ENCODE data around the gene RIMS4.
"Not testable (repeated sequence)": the region's sequence is repeated elsewhere in the genome, so short reads cannot be mapped to it uniquely, and the experiment has no call there.

RIMS4 gene

DNA sequence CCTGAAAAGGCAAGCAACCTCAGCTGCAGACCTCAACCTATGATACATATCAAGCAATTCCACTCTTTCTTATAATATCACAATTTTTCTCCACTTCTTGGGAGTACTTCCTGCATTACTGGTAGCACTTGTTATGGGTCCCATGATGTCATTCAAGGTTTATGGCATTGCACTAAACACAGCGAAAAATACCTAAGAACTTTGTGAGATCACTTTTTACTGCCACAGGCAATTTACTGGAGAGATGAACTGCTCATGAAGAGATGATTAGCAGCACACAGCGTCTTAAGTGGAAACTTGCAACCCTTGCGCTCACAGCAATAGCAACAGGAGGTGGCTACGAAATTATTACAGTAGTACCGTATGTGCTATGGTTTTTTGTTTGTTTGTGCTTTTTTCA, 19.3 kb upstream of the RIMS4 start:
- DNase-seq: no peak

DNA sequence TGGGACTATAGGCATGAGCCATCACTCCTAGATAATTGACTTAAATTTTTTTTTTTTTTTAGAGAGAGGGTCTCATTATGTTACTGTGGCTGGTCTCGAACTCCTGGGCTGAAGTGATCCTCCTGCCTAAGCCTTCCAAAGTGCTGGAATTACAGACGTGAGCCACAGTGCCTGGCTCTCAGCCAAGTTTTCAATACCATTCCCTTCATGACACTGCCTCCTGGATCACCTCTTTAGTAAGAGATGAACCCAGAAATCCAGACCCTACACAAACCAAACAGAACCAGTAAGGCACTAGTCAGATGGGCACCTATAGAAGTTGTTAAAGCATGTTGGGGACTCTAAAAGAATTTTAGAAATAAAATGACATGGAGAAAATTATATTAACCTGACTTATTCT, 18.3 kb upstream of the RIMS4 start:
- DNase-seq: no peak

DNA sequence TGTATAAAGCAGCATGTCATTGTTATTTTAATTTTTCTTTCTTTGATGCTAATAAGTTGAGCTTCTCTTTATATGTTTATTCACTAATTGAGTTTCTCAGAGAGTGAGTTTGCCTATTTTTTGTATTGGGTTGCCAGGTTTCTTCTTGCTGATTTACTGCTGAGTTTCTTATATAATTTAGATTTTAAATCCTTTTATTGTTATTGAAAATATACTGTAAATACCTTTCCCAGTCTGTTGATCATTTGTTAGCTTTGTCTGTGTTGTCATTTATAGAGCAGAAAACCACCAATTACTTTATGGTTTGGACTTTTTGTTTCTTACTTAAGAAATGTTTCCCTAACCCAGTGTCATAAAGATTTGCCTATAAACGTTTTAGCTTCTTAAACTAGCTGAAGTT, 17.1 kb upstream of the RIMS4 start:
- DNase-seq: no peak

DNA sequence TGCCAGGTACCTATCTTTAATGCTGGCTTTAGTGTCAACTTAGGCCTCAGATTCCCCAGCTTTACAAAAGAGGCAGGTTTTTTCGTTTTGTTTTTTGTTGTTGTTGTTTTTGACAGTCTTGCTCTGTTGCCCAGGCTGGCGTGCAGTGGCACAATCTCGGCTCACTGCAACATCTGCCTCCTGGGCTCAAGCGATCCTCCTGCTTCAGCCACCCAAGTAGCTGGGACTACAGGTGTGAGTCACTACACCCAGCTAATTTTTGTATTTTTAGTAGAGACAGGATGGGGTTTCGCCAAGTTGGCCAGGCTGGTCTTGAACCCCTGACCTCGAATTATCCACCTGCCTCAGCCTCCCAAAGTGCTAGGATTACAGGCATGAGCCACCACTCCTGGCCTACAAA, 11.2 kb upstream of the RIMS4 start:
- not testable (repeated sequence) for DNase-seq

DNA sequence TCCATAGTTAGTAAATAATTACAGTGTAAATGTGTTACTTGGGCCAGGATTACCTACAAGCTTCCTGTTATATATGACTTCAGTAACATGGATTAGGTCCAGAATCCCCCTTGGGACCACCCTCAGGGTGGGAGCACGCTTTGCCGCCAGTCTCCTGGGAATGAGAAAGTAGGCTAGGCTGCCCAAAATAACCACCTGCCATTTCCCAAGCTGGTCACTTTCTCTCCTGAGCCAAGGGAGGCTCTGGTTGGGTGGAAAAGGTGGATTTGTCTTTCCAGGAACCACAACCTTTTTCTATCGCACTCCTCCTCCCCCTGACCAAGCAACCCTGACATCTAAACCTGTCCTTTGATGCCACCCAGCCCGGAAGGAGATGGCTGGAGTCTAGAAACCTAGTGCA, 9.6 kb upstream of the RIMS4 start:
- no peak for DNase-seq

DNA sequence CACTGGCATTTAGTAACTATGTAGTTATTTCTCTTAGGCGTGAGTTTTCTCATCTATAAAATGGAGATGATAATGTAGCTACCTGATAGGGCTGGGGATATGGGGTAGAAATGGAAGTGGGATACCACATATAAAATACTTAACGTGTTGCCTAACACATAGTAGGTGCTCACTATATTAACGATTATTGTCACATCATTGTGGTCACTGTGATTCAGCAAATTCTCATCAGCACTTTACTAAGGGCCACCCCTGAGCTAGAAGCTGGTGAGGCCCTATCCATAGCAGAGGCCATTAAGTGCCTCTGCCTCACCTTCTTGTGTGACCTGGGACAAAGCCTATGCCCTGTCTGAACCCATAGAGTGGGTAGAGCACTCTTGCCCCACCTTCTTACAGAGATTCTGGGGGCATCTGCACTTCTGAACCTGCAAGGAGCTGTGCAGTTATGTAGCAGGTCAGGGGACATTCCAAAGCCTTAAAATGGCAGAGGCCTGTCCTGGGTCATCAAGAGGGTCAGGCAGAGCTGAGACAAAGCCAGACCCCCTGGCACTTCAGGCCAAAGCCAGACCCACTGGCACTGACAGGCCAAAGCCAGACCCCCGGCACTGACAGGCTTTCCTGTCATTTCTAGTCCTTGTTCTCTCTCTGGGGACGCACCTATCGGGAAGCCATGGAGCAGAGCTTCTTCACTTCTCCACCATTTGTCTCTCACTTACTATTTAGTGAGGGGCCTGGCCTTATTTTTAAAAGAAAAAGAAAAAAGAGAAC, 7.0 kb upstream of the RIMS4 start:
- DNase-seq: no peak

DNA sequence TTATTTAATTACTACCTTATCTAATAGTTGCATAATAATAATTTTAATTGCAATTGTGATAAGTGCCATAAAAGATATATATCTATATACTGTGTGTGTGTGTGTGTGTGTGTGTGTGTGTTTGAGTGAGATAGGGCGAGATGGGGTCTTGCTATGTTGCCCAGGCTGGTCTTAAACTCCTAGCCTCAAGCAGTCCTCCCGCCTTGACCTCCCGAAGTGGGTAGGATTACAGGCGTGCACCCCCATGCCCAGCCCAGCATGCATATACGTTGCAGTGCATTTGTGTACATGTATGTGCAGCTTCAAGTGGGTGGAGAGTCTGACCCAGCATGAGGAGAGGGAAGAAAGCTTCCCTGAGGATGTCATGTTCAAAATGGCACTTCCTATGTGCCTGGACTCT, 4.6 kb upstream of the RIMS4 start:
- DNase-seq: no peak

DNA sequence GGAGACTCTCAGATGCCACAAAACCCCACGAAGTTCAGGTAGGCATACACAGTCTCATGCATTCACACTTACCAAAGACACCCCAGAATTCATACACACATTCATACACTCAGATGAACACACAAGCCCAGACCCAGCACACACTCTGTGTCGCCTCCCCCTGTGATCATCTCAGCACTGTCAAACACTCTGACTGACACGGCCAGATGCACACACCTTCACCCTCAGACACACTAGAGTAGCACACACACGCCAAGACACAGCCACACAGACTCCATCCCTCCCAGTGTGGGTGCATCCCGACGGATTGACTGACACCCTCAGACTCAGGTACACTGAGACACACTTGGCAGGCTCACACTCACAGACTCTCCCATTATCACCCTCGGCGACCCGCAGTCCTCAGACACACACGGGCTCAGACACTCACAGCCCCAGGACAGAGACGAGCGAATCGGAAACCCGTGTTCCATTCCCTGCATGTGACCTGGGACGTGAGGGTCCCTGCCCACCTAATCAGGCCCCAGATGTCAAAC, 872 bp upstream of the RIMS4 start:
- DNase-seq: no peak

DNA sequence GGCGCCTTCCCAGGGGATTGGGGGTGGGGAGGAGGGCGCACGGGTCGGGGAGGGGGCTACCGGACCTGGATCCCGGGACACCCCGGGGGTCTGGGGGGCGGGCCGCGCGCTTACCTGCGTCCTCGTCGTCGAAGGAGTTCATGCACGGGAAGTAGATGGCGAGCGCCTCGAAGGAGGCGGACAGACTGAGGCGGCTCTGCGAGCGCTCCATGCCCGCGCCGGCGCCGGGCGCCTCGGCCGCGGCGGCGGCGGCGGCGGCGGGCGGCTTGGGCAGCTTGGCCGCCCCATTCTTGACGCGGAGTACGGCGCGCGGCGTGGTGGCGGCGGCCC, 320 bp downstream of the RIMS4 start:
- DNase-seq: no peak

DNA sequence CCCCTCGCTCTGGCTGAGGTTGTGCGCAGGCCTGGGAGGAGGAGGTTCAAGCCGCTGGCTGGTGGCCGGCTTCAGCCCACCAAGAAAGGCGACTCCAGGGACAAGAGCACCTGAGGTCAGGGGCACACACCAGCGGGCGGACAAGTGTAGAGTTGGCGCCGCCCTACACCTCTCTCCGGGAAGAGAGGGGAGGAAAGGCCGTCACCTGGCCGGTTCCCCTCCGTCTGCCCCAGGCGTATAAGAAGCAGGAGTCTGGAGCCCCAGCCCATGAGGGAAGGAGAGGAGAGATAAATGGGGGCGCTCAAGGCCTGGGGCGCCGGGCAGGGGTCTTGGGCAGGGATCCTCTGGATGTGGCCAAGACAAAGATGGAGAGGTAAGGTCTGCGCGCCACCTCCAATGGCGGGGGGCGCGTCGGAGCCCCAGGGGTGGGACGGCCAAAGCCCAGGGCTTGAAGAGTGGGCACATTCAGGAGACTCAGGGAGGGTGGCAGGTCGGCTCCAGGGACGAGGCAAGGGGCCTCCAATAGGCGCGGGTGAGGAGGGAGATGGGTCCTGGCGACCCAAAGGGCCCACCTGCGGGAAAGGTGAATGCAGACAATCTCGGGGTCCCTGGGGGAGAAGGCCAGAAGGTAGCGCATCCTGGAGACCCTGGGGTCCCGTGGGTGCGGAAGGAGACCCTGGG, 826 bp downstream of the RIMS4 start:
- DNase-seq: no peak

DNA sequence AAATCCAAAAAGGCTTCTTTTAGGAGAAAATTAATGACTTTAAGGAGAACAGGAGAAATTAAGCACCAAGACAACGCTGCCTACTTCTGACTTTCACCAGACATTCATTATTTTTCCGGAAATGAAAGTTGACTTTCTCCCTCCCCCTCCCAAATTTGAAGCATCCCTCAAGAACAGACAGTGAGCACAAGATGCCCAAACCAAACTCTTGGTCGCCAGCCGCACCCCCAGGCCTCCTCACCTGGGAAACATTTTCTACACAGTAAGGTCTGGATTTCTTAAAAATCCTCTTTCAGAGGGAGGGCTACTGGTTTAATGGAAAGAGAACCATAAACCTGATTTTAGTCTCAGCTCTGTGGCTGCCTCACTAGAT, 2.7 kb downstream of the RIMS4 start:
- DNase-seq: no peak

DNA sequence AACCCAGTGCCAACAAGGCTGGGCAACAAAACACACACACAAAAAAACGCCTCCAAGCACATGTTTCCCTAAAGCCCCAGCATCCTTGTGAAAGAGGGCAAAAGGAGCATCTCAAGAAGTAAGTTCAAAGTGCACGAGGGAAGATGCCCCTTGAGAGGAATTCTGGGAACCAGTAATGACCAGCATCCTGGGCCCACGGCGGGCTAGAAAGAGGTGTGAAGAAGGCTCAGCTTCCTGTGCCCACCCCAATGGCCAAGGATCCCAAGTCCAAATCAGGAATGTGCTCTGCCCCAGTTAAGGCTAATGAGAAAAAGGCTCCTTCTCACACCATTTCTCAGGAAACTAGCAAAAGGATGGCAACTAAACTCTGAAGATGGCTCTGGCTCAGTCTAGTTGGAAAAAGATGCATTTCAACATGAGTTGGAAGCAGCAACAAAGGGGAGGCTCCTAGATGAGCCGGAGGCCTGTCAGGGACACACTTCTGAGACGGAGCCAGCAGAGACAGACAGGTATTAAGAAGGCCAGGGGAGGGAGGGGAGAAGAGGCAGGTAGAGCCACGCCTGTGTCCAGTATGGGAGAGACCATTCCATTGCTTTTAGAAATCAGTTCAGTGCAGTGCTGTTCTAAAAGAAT, 3.2 kb downstream of the RIMS4 start:
- DNase-seq: no peak

DNA sequence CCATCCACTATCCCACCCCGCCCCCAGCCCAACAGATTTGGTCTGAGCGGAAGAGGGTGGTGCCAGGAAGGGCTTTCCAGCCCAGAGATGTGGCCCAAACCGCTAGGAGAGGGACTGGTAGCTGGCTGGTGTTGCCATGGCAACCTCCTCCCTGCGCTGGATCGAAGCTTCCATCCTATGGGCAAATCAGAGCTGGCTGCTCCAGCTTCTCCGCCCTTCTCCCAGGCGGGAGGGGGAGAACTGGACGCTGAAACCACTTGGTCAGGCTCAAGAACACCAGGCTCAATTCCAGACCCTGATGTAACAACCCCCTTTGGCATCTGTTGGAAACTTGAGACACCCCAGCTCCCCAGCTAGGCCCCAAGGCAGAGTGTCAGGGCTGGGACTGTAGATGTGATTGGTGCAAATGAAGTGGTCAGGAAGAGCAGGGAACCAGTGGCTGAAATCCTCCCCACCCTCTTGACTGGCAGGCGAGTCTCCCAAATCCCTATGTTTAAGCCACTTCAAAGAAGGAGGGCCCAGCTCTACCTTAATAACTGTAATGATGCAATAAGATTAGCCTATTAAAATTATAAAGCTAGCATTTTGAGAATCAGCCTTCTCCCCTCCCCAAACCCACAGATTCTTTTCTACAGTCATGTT, 4.2 kb downstream of the RIMS4 start:
- DNase-seq: no peak

DNA sequence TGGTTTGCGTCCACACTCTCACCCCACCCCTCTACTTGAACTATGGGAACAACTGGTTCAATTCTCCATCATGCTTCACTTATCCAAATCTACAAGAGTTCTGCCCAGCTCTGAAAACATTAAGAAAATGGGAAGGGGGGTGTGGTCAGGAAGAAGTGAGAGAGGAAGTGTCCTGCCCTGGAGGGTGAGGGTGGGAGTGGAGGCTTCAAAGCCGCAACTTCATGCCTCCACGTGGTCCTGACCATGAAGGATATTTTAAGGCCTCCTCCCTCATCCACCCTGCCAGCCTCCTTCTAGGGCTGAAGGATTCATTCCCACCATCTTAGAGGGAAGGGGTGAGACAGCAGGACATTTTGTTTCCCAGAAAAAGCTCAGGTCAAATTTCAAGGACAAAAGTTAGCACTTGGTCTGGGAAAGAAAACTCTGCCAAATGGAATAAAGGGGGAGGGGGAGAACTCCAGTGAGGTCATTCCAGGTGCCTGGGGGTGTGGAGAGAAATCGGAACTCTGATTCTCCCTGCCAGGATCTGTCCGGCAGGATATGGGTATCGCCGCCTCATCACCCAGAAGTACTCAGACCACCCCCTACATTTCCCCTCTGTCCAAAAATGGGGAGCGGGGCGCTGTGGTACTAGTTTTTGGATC, 4.9 kb downstream of the RIMS4 start:
- no peak for DNase-seq

DNA sequence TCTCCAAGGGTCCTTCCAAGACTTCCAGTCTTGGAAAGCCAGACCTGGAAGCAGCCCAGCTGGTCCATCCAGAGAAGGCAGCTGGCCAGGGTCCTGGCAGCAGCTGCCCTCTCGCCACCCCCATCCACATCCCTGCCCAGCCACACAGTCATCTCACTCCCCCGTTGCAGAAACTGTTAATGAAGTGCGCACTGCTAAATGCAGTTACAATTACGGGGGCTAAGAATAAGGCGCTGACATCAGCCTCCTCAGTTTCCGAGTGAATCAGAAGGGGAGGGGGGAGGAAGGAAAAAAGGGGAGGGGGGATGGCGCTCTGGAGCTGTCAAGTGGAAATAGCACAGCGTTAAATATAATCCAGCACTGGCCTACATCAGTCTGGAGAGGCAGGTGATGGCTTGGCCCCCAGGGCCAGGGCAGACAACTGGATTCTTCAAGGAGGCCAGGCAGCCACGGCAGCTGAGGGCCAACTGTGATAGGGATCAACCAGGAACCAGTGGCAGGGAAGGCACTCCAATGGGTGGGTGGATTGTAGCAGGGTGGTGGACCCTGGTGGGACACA, 6.9 kb downstream of the RIMS4 start:
- DNase-seq: no peak

DNA sequence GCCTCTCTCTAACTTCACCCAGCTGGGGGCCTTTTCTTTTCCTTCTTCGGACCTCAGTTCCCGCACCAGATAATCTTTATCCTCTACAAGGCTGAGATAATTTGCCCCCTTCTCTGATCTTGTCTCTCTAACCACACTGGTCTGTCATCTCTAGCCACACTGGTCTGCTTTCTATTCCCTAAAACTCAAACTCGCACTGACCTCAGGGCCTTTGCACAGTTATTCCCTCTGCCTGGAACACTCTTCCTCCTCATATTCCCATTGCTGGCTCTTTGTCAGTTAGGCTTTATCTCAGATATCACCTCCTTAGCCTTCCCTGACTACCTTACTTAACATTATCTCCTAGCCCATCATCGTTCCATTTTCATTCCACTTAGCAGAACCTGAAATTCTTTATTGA, 7.6 kb downstream of the RIMS4 start:
- DNase-seq: no peak

DNA sequence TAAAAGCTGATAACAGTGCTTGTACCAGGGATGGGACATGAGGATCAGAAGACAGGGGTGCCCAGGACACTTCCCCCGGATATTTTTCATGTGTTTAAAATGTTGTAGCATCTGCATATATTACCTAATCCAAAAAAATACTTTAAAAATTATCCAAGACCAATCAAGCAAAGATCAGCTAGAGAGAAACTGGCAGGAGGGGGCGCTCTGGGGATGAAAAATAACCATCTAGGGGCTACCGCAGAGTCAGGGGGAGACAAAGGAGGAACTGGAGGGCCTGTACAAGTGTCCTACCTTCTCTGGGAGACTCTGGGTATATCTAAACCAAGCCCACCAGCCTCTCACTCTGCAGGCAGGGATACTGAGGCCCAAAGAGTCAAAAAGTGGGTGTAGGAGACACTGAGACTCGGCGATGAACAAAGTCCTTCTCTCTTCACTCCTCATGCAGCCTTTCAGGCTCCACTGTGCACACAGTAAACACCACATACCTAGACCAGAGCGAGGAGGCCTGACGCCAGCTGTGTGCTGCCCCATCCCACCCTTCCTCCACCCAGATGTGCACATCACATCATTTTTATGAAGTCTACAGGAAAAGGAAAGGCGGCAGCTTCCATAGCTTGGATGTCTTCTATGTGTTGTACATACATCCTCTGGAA, 9.8 kb downstream of the RIMS4 start:
- no peak for DNase-seq

DNA sequence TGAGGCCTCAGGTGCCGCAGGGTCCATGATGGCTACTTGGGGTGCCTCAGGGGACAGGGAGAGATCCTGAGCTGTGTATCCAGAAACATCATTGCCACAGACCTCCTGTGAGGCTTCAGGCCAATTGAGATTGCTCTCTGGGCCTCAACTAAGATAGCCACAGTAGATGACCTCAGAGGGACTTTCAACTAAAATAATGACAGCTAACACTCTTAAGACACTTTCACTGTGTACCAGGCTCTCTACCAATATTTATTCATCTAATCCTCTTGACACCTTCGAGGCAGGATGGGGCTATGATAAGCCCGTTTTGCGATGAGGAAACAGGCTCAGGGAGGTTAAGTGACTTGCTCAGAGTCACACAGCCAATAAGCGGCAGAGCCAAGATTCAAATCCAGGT, 10.7 kb downstream of the RIMS4 start:
- no peak for DNase-seq

DNA sequence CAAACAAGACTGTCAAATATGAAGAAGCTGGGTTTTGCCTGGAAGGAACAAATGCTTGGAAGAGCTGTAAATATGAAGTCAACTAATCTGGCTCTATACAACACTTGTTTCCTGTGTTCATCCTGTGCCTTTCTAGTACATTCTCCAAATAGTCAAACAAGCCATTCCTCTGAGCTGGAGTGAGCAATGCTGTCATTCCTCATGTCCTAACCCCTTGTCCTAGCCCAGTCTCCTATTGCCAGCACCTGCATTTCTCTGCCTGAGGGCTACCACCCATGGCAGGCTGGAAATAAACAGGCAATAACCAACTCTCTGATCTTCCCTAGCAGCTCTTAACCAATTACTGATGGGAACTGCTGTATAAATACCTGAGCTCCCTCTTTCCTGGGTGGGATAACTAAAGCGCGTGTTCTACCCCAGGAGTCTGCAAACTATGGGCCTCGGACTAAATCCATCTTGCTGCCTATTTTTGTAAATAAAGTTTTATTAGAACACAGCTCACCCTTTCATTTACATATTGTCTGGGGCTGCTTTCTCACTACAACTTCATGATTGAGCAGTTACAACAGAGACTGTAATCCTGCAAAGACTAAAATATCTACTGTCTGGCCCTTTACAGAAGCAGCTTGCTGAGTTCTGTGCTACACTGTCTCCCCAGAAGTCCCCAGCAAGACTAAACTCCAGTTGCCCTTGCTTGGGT, 13.4 kb downstream of the RIMS4 start:
- no peak for DNase-seq

DNA sequence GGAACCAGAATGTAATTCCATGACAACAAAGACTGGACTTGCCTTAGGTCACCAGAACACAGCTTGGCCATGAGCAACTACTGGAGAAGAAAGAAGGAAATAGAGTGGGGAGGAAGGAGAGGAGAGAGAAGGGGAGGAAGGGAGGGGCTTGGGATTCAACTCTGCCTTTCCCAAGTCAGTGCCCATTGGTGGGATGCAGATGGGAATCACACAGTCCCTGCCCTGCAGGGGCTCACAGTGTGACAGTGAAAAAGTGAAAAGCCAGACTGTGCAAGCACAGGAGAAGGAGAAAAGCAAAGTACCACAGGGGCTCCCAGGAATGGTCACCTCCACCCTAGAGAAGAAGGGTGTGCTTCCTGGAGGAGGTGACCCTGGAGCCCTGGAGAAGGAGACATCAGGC, 14.0 kb downstream of the RIMS4 start:
- no peak for DNase-seq

DNA sequence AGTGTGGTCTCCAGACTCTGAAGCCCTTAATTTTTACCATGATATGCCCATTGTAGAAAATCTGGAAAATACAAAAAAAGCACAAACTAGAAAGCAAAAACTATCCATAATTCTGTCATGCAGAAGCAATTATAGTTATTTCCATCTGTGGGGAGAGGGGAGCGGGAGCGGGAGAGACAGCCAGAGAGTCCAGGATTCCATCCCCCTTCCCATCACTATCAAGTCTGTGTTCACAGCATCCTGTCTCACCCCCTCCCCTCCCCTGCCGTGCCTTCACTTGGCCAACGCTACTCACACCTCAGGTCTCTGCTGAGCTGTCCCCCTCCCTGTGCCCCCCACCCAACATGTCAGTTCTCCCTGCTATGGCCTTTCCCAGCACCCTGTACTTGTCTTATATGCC, 14.5 kb downstream of the RIMS4 start:
- DNase-seq: no peak

DNA sequence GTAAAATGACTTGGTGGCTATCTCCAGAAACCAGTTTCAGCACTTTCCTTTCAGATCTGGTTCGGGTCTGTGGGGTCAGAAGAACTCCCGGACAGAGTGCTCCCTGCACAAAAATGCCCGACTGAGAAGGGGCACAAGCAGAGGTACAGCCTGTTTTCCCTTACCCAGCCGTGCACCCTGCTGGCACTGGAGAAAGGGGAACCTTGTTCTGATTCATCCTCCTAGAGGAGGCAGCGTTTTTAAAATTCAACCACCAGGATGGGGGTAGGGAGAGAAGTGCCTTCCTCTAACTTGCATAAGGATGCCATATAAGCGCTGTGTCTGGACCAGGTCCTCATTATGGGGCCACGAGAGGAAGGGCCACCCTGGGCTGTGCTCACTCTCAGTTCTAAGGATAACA, 17.6 kb downstream of the RIMS4 start:
- DNase-seq: no peak

All from bone marrow (tissue), 2 donors.